ENCODE measurements around the gene HELZ. TPM values are rescaled to one million over a fixed set of nuclear protein-coding genes. Genes with fewer than 3 reads are reported as not detected.

Gene HELZ
- polyA plus RNA-seq, 1 of the 3 experiments (the other 2 are of a cell fraction): 4.3 TPM

DNA sequence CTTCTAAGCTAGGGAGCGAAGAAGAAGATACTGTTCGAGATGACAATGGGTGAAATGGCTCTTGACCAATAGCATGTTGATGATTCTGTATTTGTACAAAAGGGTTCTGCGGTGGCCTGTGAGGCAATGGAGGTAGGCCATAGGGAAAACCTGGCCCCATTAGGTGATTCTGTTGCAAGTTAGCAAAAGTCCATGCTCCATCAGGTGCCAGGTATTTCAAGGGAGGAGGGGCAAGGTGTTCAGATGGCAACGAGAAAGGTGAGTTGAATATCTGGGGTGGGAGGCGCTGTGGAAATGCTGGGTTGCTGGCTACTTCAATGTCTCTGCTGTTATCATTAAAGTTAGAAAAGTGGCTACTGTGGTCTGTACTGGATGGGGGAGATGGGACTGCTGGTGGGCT is 137.8 kb downstream of the HELZ start:
- DNase-seq: no peak
- TF ChIP-seq SMC3 (IDR thresholded peaks at IDR 0.05; ENCODE audit: low read depth, low read length) (no peak), TAF1 (IDR thresholded peaks at IDR 0.05; ENCODE audit: borderline replicate concordance, low read depth, low read length) (no peak), RXRA (IDR thresholded peaks at IDR 0.05; ENCODE audit: borderline replicate concordance, low read depth) (no peak), SIN3A (IDR thresholded peaks at IDR 0.05; ENCODE audit: borderline replicate concordance, low read depth, low read length) (no peak)
- TF ChIP-seq, protein P1, sequence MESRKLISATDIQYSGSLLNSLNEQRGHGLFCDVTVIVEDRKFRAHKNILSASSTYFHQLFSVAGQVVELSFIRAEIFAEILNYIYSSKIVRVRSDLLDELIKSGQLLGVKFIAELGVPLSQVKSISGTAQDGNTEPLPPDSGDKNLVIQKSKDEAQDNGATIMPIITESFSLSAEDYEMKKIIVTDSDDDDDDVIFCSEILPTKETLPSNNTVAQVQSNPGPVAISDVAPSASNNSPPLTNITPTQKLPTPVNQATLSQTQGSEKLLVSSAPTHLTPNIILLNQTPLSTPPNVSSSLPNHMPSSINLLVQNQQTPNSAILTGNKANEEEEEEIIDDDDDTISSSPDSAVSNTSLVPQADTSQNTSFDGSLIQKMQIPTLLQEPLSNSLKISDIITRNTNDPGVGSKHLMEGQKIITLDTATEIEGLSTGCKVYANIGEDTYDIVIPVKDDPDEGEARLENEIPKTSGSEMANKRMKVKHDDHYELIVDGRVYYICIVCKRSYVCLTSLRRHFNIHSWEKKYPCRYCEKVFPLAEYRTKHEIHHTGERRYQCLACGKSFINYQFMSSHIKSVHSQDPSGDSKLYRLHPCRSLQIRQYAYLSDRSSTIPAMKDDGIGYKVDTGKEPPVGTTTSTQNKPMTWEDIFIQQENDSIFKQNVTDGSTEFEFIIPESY (IDR thresholded peaks at IDR 0.05; ENCODE audit: borderline replicate concordance, low read depth): no peak
- H3K36me3 ChIP-seq (replicated peaks in 1 of 2; ENCODE audit: control insufficient read depth in 1 of 2, insufficient read depth in 2 of 2, low read length in 1 of 2): peaks cover 54 to 55% of the 10 kb centered on the region in 2 experiments
- CTCF ChIA-PET: interaction anchor here (1.1 to 2.2 kb wide), 6 partner anchors 10 to 155 kb away, joined by 3 to 8 read pairs (median 4); no protein-coding TSS in a partner anchor
- no peaks in the 10 kb centered on the region for H3K27me3 ChIP-seq (ENCODE audit: insufficient read depth)
- H4K20me1 ChIP-seq (ENCODE audit: insufficient read depth): no peaks in the 10 kb centered on the region
- no peak overlapping the region for H3K9ac ChIP-seq
- H3K4me3 ChIP-seq (ENCODE audit: low read depth in 2 of 2, low read length in 1 of 2): no peak overlapping the region
- no peak overlapping the region for H3K4me2 ChIP-seq
- peaks cover 4 to 8% of the 10 kb centered on the region in 2 experiments; a peak in 3 of 4 replicates for H3K4me1 ChIP-seq (ENCODE audit: control insufficient read depth in 1 of 2, insufficient read depth in 2 of 2, low read depth in 1 of 2, low read length in 1 of 2)
- no peak overlapping the region for H2AFZ ChIP-seq (ENCODE audit: low read depth)
- 95% methylated on average over 5 of the region's 5 CpGs for WGBS (ENCODE audit: low lambda C conversion rate)
- POLR2A ChIA-PET: no interaction called here
- peaks cover 8% of the 10 kb centered on the region; the same call in 1 of the 2 replicates for H3K79me2 ChIP-seq (ENCODE audit: insufficient read depth)
- no peaks in the 10 kb centered on the region for H3K9me2 ChIP-seq
- H3F3A ChIP-seq (replicated peaks; ENCODE audit: insufficient read depth): peaks cover 12% of the 10 kb centered on the region
- H3K9me3 ChIP-seq: no peaks in the 10 kb centered on the region
- H3K27ac ChIP-seq (ENCODE audit: low read depth in 2 of 2, low read length in 1 of 2): peak overlapping the region in 1 of 2 experiments; percentile 0; a peak in 1 of 4 replicates

DNA sequence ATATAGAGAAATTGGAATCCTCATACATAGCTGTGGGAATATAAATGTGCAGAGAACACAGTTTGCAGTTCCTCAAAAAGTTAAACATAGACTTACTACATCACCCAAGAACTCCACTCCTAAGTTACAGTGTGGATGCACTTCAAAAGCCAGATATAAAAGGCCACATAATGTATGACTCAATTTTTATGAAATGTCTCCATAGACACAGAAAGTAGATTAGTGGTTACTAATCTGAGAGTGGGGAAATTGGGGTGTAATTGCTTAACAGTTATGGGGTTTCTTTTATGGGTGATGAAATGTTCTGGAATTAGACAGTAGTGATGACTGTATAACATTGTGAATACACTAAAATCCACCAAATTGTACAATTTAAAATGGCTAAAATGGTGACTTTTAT is 139.8 kb downstream of the HELZ start:
- no peak overlapping the region for H3K4me2 ChIP-seq

More for the DNA sequence above, 139.8 kb downstream of the HELZ start:
- Histone ChIP-seq H3K9ac (no peak overlapping the region), H3K9me3 (no peaks in the 10 kb centered on the region), H3K36me3 (replicated peaks in 1 of 2; ENCODE audit: control insufficient read depth in 1 of 2, insufficient read depth in 2 of 2, low read length in 1 of 2) (peaks cover 35 to 57% of the 10 kb centered on the region in 2 experiments), H3K9me2 (no peaks in the 10 kb centered on the region), H2AFZ (ENCODE audit: low read depth) (no peak overlapping the region), H3K27me3 (ENCODE audit: insufficient read depth) (no peaks in the 10 kb centered on the region), H3K27ac (ENCODE audit: low read depth in 2 of 2, low read length in 1 of 2) (no peak overlapping the region), H4K20me1 (ENCODE audit: insufficient read depth) (no peaks in the 10 kb centered on the region), H3K4me1 (ENCODE audit: control insufficient read depth in 1 of 2, insufficient read depth in 2 of 2, low read depth in 1 of 2, low read length in 1 of 2) (peaks cover 4 to 6% of the 10 kb centered on the region in 2 experiments; a peak in 3 of 4 replicates), H3F3A (replicated peaks; ENCODE audit: insufficient read depth) (peaks cover 12% of the 10 kb centered on the region), H3K79me2 (ENCODE audit: insufficient read depth) (peaks cover 25% of the 10 kb centered on the region), H3K4me3 (ENCODE audit: low read depth in 2 of 2, low read length in 1 of 2) (no peak overlapping the region)
- ChIA-PET POLR2A (no interaction called here), CTCF (interaction anchor here (0.7 to 1.3 kb wide), 4 partner anchors 16 to 196 kb away, joined by 3 to 4 read pairs (median 3); no protein-coding TSS in a partner anchor)
- TF ChIP-seq EZH2phosphoT487 (IDR thresholded peaks at IDR 0.05; ENCODE audit: borderline replicate concordance, low read depth): no peak
- TF ChIP-seq, protein P2, sequence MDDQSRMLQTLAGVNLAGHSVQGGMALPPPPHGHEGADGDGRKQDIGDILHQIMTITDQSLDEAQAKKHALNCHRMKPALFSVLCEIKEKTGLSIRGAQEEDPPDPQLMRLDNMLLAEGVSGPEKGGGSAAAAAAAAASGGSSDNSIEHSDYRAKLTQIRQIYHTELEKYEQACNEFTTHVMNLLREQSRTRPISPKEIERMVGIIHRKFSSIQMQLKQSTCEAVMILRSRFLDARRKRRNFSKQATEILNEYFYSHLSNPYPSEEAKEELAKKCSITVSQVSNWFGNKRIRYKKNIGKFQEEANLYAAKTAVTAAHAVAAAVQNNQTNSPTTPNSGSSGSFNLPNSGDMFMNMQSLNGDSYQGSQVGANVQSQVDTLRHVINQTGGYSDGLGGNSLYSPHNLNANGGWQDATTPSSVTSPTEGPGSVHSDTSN (IDR thresholded peaks at IDR 0.05): no peak
- TF ChIP-seq, protein P3, sequence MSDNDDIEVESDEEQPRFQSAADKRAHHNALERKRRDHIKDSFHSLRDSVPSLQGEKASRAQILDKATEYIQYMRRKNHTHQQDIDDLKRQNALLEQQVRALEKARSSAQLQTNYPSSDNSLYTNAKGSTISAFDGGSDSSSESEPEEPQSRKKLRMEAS (IDR thresholded peaks at IDR 0.05; ENCODE audit: low read depth): no peak
- no peak for TF ChIP-seq NRF1 (IDR thresholded peaks at IDR 0.05; ENCODE audit: low read depth, low read length)
- TF ChIP-seq, protein P4, sequence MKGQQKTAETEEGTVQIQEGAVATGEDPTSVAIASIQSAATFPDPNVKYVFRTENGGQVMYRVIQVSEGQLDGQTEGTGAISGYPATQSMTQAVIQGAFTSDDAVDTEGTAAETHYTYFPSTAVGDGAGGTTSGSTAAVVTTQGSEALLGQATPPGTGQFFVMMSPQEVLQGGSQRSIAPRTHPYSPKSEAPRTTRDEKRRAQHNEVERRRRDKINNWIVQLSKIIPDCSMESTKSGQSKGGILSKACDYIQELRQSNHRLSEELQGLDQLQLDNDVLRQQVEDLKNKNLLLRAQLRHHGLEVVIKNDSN (IDR thresholded peaks at IDR 0.05; ENCODE audit: borderline replicate concordance, low read depth): no peak
- TF ChIP-seq, protein P5, sequence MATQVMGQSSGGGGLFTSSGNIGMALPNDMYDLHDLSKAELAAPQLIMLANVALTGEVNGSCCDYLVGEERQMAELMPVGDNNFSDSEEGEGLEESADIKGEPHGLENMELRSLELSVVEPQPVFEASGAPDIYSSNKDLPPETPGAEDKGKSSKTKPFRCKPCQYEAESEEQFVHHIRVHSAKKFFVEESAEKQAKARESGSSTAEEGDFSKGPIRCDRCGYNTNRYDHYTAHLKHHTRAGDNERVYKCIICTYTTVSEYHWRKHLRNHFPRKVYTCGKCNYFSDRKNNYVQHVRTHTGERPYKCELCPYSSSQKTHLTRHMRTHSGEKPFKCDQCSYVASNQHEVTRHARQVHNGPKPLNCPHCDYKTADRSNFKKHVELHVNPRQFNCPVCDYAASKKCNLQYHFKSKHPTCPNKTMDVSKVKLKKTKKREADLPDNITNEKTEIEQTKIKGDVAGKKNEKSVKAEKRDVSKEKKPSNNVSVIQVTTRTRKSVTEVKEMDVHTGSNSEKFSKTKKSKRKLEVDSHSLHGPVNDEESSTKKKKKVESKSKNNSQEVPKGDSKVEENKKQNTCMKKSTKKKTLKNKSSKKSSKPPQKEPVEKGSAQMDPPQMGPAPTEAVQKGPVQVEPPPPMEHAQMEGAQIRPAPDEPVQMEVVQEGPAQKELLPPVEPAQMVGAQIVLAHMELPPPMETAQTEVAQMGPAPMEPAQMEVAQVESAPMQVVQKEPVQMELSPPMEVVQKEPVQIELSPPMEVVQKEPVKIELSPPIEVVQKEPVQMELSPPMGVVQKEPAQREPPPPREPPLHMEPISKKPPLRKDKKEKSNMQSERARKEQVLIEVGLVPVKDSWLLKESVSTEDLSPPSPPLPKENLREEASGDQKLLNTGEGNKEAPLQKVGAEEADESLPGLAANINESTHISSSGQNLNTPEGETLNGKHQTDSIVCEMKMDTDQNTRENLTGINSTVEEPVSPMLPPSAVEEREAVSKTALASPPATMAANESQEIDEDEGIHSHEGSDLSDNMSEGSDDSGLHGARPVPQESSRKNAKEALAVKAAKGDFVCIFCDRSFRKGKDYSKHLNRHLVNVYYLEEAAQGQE (IDR thresholded peaks at IDR 0.05; ENCODE audit: low read depth, low read length): no peak
- TF ChIP-seq, protein P1 (IDR thresholded peaks at IDR 0.05; ENCODE audit: borderline replicate concordance, low read depth): no peak
- TF ChIP-seq GATA2 (CRISPR knock-in tag; IDR thresholded peaks at IDR 0.05): no peak
- no peak for TF ChIP-seq YY1 (IDR thresholded peaks at IDR 0.05; ENCODE audit: low read depth)
- no peak for TF ChIP-seq TCF12 (IDR thresholded peaks at IDR 0.05)
- TF ChIP-seq FOSL2 (IDR thresholded peaks at IDR 0.05; ENCODE audit: borderline replicate concordance, low read depth): no peak
- TF ChIP-seq ELF1 (IDR thresholded peaks at IDR 0.05): no peak
- no peak for TF ChIP-seq FOXJ3 (CRISPR knock-in tag; IDR thresholded peaks at IDR 0.05)
- DNase-seq: no peak
